ENCODE measurements around the gene CHMP3. TPM values are rescaled to one million over a fixed set of nuclear protein-coding genes. Genes with fewer than 3 reads are reported as not detected.

Gene CHMP3
- total and polyA plus RNA-seq, 2 donors (not counting 1 experiment from before 2014, with no cell fraction given): 17.5 to 72.5 TPM

DNA sequence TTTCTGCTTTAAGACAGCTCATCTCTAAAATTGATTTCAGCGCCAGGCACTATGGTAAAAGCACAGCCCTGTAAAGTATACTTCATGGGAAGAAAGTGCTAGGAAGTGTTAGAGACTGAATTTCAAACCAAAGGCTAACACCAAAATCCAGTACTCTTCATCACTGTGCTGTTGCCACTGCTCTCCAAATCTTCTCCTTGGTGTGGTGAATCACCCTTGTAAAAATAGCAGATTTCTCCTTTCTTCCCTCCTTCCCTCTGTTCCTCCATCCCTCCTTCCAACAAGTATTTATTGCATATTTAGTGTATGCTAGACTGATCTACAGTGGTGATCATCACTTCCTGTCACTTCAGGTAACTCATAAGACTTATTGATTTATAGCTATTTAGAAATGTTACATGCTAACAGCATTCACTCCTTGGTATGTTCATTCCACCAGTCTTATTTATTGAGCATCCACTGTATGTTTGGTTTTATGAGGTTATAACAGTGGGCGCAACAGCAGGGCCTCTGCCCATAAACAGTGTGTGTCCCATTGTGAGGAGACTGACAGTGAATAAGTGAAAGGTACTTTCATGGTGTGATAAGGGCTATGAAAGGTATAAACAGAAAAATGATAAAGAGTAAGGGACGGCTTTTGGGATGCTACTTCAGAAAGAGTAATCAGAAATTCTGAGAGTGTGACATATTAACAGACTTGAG lies 102.0 kb downstream of the CHMP3 start:
- DNase-seq: no peak
- Histone ChIP-seq H3K9me3 (ENCODE audit: control extremely low read depth in 1 of 3, control insufficient read depth in 2 of 3, insufficient read depth in 1 of 3, low read length in 2 of 3) (no peaks in the 10 kb centered on the region), H2AFZ (ENCODE audit: insufficient read depth, low read depth, low read length, poor library complexity, severe bottlenecking) (no peak overlapping the region), H3K36me3 (replicated peaks in 1 of 2; ENCODE audit: control extremely low read depth in 1 of 2, control insufficient read depth in 1 of 2, extremely low read depth in 1 of 2, insufficient read depth in 2 of 2, low read length in 1 of 2) (peaks cover 17 to 90% of the 10 kb centered on the region in 2 experiments), H3K27ac (ENCODE audit: low read length in 2 of 2) (no peak overlapping the region), H3K4me1 (ENCODE audit: control insufficient read depth in 2 of 2, insufficient read depth in 2 of 2, low read length in 2 of 2) (no peaks in the 10 kb centered on the region), H3K27me3 (replicated peaks in 1 of 4; ENCODE audit: control extremely low read depth in 1 of 4, control insufficient read depth in 3 of 4, insufficient read depth in 4 of 4, low read length in 3 of 4) (no peaks in the 10 kb centered on the region), H3K79me2 (ENCODE audit: control insufficient read depth, insufficient read depth, low read length) (no peaks in the 10 kb centered on the region), H3K4me2 (replicated peaks; ENCODE audit: low read depth, low read length, poor library complexity, severe bottlenecking) (no peak overlapping the region), H3K9ac (ENCODE audit: low read length) (no peak overlapping the region), H4K20me1 (ENCODE audit: control insufficient read depth, insufficient read depth, low read length, poor library complexity, severe bottlenecking) (no peaks in the 10 kb centered on the region), H3K4me3 (ENCODE audit: control extremely low read depth in 1 of 5, extremely low read depth in 1 of 5, insufficient read depth in 1 of 5, low read depth in 2 of 5, low read length in 4 of 5) (no peak overlapping the region)
- H3K27ac Mint-ChIP-seq: no peak overlapping the region
- intact Hi-C loops (cut with micrococcal nuclease): no loop called here
- ChIA-PET CTCF (interaction anchor here (0.6 kb wide), 1 partner anchor 11 kb away, joined by 3 read pairs; no protein-coding TSS in a partner anchor), POLR2A (no interaction called here)
- no peak for TF ChIP-seq EZH2 (IDR thresholded peaks at IDR 0.05; ENCODE audit: borderline replicate concordance, insufficient read depth, low read depth, low read length, poor library complexity, severe bottlenecking)
- TF ChIP-seq, protein P1, sequence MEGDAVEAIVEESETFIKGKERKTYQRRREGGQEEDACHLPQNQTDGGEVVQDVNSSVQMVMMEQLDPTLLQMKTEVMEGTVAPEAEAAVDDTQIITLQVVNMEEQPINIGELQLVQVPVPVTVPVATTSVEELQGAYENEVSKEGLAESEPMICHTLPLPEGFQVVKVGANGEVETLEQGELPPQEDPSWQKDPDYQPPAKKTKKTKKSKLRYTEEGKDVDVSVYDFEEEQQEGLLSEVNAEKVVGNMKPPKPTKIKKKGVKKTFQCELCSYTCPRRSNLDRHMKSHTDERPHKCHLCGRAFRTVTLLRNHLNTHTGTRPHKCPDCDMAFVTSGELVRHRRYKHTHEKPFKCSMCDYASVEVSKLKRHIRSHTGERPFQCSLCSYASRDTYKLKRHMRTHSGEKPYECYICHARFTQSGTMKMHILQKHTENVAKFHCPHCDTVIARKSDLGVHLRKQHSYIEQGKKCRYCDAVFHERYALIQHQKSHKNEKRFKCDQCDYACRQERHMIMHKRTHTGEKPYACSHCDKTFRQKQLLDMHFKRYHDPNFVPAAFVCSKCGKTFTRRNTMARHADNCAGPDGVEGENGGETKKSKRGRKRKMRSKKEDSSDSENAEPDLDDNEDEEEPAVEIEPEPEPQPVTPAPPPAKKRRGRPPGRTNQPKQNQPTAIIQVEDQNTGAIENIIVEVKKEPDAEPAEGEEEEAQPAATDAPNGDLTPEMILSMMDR (IDR thresholded peaks at IDR 0.05): no peak
- H3K4me3 Mint-ChIP-seq: no peak overlapping the region
- no peak for ATAC-seq (ENCODE audit: low read depth)
- WGBS (ENCODE audit: insufficient coverage): 93% methylated on average over 2 of the region's 3 CpGs
- H3K27me3 Mint-ChIP-seq: no peaks in the 10 kb centered on the region
- no peaks in the 10 kb centered on the region for H3K9me3 Mint-ChIP-seq (ENCODE audit: insufficient read depth)
- peaks cover 1% of the 10 kb centered on the region for H3K4me1 Mint-ChIP-seq

DNA sequence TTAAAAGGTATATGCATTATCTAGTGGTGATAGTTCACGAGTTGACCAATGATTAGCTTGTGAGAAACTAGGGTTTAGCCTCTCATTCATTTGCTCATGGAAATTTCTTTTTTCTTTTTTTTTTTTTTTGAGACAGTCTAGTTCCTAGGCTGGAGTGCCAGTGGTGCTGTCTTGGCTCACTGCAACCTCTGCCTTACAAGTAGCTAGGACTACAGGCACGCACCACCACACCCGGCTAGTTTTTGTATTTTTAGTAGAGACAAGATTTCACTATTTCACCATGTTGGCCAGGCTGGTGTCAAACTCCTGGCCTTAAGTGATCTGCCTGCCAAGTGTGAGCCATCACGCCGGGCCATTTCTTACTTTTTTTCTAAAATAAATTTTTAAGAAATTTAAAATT lies 108.1 kb downstream of the CHMP3 start:
- no peak for ATAC-seq (ENCODE audit: low read depth)
- intact Hi-C loops (cut with micrococcal nuclease): no loop called here
- Histone ChIP-seq H3K27ac (ENCODE audit: low read length in 2 of 2) (no peak overlapping the region), H3K4me2 (replicated peaks; ENCODE audit: low read depth, low read length, poor library complexity, severe bottlenecking) (no peak overlapping the region), H3K4me1 (ENCODE audit: control insufficient read depth in 2 of 2, insufficient read depth in 2 of 2, low read length in 2 of 2) (no peaks in the 10 kb centered on the region), H3K27me3 (replicated peaks in 1 of 4; ENCODE audit: control extremely low read depth in 1 of 4, control insufficient read depth in 3 of 4, insufficient read depth in 4 of 4, low read length in 3 of 4) (no peaks in the 10 kb centered on the region), H3K36me3 (replicated peaks in 1 of 2; ENCODE audit: control extremely low read depth in 1 of 2, control insufficient read depth in 1 of 2, extremely low read depth in 1 of 2, insufficient read depth in 2 of 2, low read length in 1 of 2) (peaks cover 4 to 91% of the 10 kb centered on the region in 2 experiments), H3K79me2 (ENCODE audit: control insufficient read depth, insufficient read depth, low read length) (peaks cover 3% of the 10 kb centered on the region), H3K4me3 (ENCODE audit: control extremely low read depth in 1 of 5, extremely low read depth in 1 of 5, insufficient read depth in 1 of 5, low read depth in 2 of 5, low read length in 4 of 5) (no peak overlapping the region), H2AFZ (ENCODE audit: insufficient read depth, low read depth, low read length, poor library complexity, severe bottlenecking) (no peak overlapping the region), H3K9ac (ENCODE audit: low read length) (no peak overlapping the region), H4K20me1 (ENCODE audit: control insufficient read depth, insufficient read depth, low read length, poor library complexity, severe bottlenecking) (peaks cover 8% of the 10 kb centered on the region), H3K9me3 (ENCODE audit: control extremely low read depth in 1 of 3, control insufficient read depth in 2 of 3, insufficient read depth in 1 of 3, low read length in 2 of 3) (no peaks in the 10 kb centered on the region)
- H3K27ac Mint-ChIP-seq: no peak overlapping the region
- TF ChIP-seq, protein P1 (IDR thresholded peaks at IDR 0.05): no peak
- TF ChIP-seq EZH2 (IDR thresholded peaks at IDR 0.05; ENCODE audit: borderline replicate concordance, insufficient read depth, low read depth, low read length, poor library complexity, severe bottlenecking): no peak
- no peaks in the 10 kb centered on the region for H3K27me3 Mint-ChIP-seq
- ChIA-PET CTCF (interaction anchor here (0.9 to 1.1 kb wide), 2 partner anchors 13 to 24 kb away, joined by 4 to 7 read pairs; no protein-coding TSS in a partner anchor), POLR2A (interaction anchor here (0.7 kb wide), 1 partner anchor 255 kb away, joined by 6 read pairs; no protein-coding TSS in a partner anchor)
- DNase-seq: no peak
- no CpG with 5 or more reads among the region's 5 CpGs for WGBS (ENCODE audit: insufficient coverage)
- no peaks in the 10 kb centered on the region for H3K9me3 Mint-ChIP-seq (ENCODE audit: insufficient read depth)
- H3K4me3 Mint-ChIP-seq: no peak overlapping the region
- H3K4me1 Mint-ChIP-seq: peaks cover 1% of the 10 kb centered on the region

All from B cell (primary cell).